ENCODE results near the gene AP5M1. TPM values are rescaled to one million over a fixed set of nuclear protein-coding genes. Genes with fewer than 3 reads are reported as not detected.
"Not testable (repeated sequence)": the region's sequence is repeated elsewhere in the genome, so short reads cannot be mapped to it uniquely, and the experiment has no call there.

Gene AP5M1
- total and polyA plus RNA-seq, 2 of the 13 experiments (the other 11 are each of a cell fraction or from before 2014, with no cell fraction given): 14.8 to 35.0 TPM

DNA sequence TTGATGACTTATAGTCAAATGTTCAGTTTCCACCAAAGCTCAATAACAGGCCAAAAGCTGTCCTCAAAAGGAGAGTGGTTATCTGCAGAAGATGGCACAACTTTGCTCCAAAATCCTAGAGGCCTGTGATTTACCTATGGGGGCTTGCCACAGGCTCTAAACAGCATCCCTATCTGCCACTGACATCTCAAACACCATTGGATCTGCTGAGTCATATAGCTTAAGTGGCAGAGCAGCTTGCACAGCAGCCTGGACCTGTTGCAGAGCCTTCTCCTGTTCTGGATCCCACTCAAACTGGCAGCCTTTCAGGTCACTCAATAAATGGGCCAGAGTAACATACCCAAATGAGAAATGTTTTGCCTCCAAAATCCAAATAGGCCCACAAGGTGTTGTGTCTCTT lies 61.1 kb downstream of the AP5M1 start:
- in situ Hi-C loops (cut with HindIII; ENCODE audit: extremely low pct_ligation_motif_present, low pct_unique_long_range_greater_than_20kb) (no loop called here), intact Hi-C loops (cut with micrococcal nuclease; ENCODE audit: unreplicated experiment) (no loop called here)
- no peak for DNase-seq (ENCODE audit: low spot score)

DNA sequence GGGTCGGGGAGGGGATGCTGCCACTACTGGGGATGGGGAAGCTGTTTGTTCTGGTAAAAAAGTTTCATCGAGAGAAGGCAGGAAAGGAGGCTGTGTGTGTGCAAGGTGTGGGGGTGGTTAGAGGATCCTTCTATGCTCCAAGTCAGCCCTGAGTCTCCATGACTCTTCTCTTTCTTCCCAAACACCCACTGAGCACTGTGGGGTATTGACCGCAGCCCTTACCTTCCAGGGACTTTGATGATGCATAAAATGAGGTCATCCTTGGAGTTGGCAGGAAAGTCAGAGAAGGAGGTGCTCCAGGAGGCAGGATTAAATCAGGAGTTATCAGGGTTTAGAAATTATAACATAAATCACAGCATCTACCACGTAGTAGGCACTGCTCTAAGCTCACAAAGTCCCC lies 63.7 kb downstream of the AP5M1 start:
- H3K4me3 ChIP-seq (replicated peaks in 1 of 3; ENCODE audit: insufficient read depth in 1 of 3, low read depth in 2 of 3, low read length in 3 of 3); POLR2A ChIA-PET; H3K4me1 ChIP-seq (ENCODE audit: insufficient read depth, low read length); ATAC-seq; H3K4me2 ChIP-seq (ENCODE audit: low read depth, low read length); intact Hi-C loops (cut with micrococcal nuclease; ENCODE audit: unreplicated experiment); H4K20me1 ChIP-seq (ENCODE audit: insufficient read depth, low read length); H3K36me3 ChIP-seq (replicated peaks in 1 of 2; ENCODE audit: control insufficient read depth in 1 of 2, insufficient read depth in 2 of 2, low read length in 2 of 2); H3K27ac ChIP-seq (ENCODE audit: extremely low read length, insufficient read depth, low read length); in situ Hi-C loops (cut with HindIII; ENCODE audit: extremely low pct_ligation_motif_present, low pct_unique_long_range_greater_than_20kb); H2AFZ ChIP-seq (ENCODE audit: low read length); FAIRE-seq; H3K79me2 ChIP-seq (ENCODE audit: insufficient read depth, low read length); DNase-seq (ENCODE audit: low spot score); H3K9ac ChIP-seq (ENCODE audit: insufficient read depth, low read depth, low read length); H3K9me3 ChIP-seq (ENCODE audit: low read length); CTCF ChIA-PET (ENCODE audit: low intra/inter-chr PET ratio, low total read pairs); H3K27me3 ChIP-seq (ENCODE audit: control insufficient read depth in 1 of 2, insufficient read depth in 2 of 2, low read length in 2 of 2); BruUV-seq (replicated peaks): not testable (repeated sequence)
- WGBS (ENCODE audit: low lambda C conversion rate): 26% methylated on average over 4 of the region's 4 CpGs

More for the DNA sequence above, 61.1 kb downstream of the AP5M1 start:
- no peak overlapping the region for H3K27ac ChIP-seq (ENCODE audit: extremely low read length, insufficient read depth, low read length)
- no TSS peak for BruUV-seq (replicated peaks)
- H3K4me2 ChIP-seq (ENCODE audit: low read depth, low read length): no peak overlapping the region
- CTCF ChIA-PET (ENCODE audit: low intra/inter-chr PET ratio, low total read pairs): no interaction called here
- no peaks in the 10 kb centered on the region for H3K36me3 ChIP-seq (replicated peaks in 1 of 2; ENCODE audit: control insufficient read depth in 1 of 2, insufficient read depth in 2 of 2, low read length in 2 of 2)
- H2AFZ ChIP-seq (ENCODE audit: low read length): no peak overlapping the region
- no peak overlapping the region for H3K9ac ChIP-seq (ENCODE audit: insufficient read depth, low read depth, low read length)
- H3K79me2 ChIP-seq (ENCODE audit: insufficient read depth, low read length): no peaks in the 10 kb centered on the region
- no peaks in the 10 kb centered on the region for H3K4me1 ChIP-seq (ENCODE audit: insufficient read depth, low read length)
- H3K9me3 ChIP-seq (ENCODE audit: low read length): no peaks in the 10 kb centered on the region
- no peaks in the 10 kb centered on the region for H4K20me1 ChIP-seq (ENCODE audit: insufficient read depth, low read length)
- H3K27me3 ChIP-seq (ENCODE audit: control insufficient read depth in 1 of 2, insufficient read depth in 2 of 2, low read length in 2 of 2): no peaks in the 10 kb centered on the region
- H3K4me3 ChIP-seq (replicated peaks in 1 of 3; ENCODE audit: insufficient read depth in 1 of 3, low read depth in 2 of 3, low read length in 3 of 3): no peak overlapping the region
- POLR2A ChIA-PET: no interaction called here
- ATAC-seq: no peak
- TF ChIP-seq CENPT (CRISPR knock-in tag; IDR thresholded peaks at IDR 0.05; ENCODE audit: low read depth) (no peak), KDM5B (CRISPR knock-in tag; IDR thresholded peaks at IDR 0.05; ENCODE audit: borderline replicate concordance) (no peak), ZNF253 (CRISPR knock-in tag; IDR thresholded peaks at IDR 0.05; ENCODE audit: borderline replicate concordance) (no peak), MAF1 (CRISPR knock-in tag; IDR thresholded peaks at IDR 0.05; ENCODE audit: borderline replicate concordance) (no peak), RORA (CRISPR knock-in tag; IDR thresholded peaks at IDR 0.05) (no peak), ZMAT5 (CRISPR knock-in tag; IDR thresholded peaks at IDR 0.05; ENCODE audit: borderline replicate concordance, low read depth) (no peak), ZNF224 (CRISPR knock-in tag; IDR thresholded peaks at IDR 0.05) (no peak), SRSF9 (IDR thresholded peaks at IDR 0.05; ENCODE audit: borderline replicate concordance, insufficient read depth, low read depth, low read length, poor library complexity, severe bottlenecking) (no peak), ERF (CRISPR knock-in tag; IDR thresholded peaks at IDR 0.05) (no peak), ZNF383 (CRISPR knock-in tag; IDR thresholded peaks at IDR 0.05; ENCODE audit: borderline replicate concordance) (no peak), ZBTB26 (CRISPR knock-in tag; IDR thresholded peaks at IDR 0.05; ENCODE audit: borderline replicate concordance) (no peak), KLF13 (CRISPR knock-in tag; IDR thresholded peaks at IDR 0.05) (no peak)
- no peak for FAIRE-seq

DNA sequence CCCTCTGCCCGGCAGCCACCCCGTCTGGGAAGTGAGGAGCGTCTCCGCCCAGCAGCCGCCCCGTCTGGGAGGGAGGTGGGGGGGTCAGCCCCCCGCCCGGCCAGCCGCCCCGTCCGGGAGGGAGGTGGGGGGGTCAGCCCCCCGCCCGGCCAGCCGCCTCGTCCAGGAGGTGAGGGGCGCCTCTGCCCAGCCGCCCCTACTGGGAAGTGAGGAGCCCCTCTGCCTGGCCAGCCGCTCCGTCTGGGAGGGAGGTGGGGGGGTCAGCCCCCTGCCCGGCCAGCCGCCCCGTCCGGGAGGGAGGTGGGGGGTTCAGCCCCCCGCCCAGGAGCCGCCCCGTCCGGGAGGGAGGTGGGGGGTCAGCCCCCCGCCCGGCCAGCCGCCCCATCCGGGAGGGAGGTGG lies 65.0 kb downstream of the AP5M1 start:
- H3K36me3 ChIP-seq (replicated peaks in 1 of 2; ENCODE audit: control insufficient read depth in 1 of 2, insufficient read depth in 2 of 2, low read length in 2 of 2); H3K27ac ChIP-seq (ENCODE audit: extremely low read length, insufficient read depth, low read length); H3K27me3 ChIP-seq (ENCODE audit: control insufficient read depth in 1 of 2, insufficient read depth in 2 of 2, low read length in 2 of 2); DNase-seq (ENCODE audit: low spot score); H2AFZ ChIP-seq (ENCODE audit: low read length); in situ Hi-C loops (cut with HindIII; ENCODE audit: extremely low pct_ligation_motif_present, low pct_unique_long_range_greater_than_20kb); H3K4me3 ChIP-seq (replicated peaks in 1 of 3; ENCODE audit: insufficient read depth in 1 of 3, low read depth in 2 of 3, low read length in 3 of 3); H3K4me1 ChIP-seq (ENCODE audit: insufficient read depth, low read length); POLR2A ChIA-PET; H3K79me2 ChIP-seq (ENCODE audit: insufficient read depth, low read length); CTCF ChIA-PET (ENCODE audit: low intra/inter-chr PET ratio, low total read pairs); ATAC-seq; BruUV-seq (replicated peaks); H3K9me3 ChIP-seq (ENCODE audit: low read length); FAIRE-seq; H3K4me2 ChIP-seq (ENCODE audit: low read depth, low read length); H4K20me1 ChIP-seq (ENCODE audit: insufficient read depth, low read length); intact Hi-C loops (cut with micrococcal nuclease; ENCODE audit: unreplicated experiment); H3K9ac ChIP-seq (ENCODE audit: insufficient read depth, low read depth, low read length): not testable (repeated sequence)
- WGBS (ENCODE audit: low lambda C conversion rate): no CpG with 5 or more reads among the region's 31 CpGs
